Omental fat pad (tissue), 4 donors: ENCODE results near the gene VSIG10. TPM values are rescaled to one million over a fixed set of nuclear protein-coding genes. Genes with fewer than 3 reads are reported as not detected.
A peak's percentile ranks its signal among the peaks of the same experiment; 100 is the strongest.

Experiments used
- ATAC-seq: fragments of 150-250 bp; one replicate; pipeline ENCODE4 v1.9.1; 2016; ENCODE audit warnings: mild to moderate bottlenecking, moderate library complexity; ENCODE audit not compliant: low FRiP score
- DNase-seq: peaks from one replicate; pipeline ENCODE4 v3.0.0-alpha.2; 2019; ENCODE audit warnings: low spot score
- total RNA-seq, 4 donors: library from RNA; depleted of rRNA; stranded (reverse); fragments of >200 nt; gene quantifications; one replicate each; pipeline ENCODE4 v1.1.0, GENCODE V29; 2016
- TF ChIP-seq, protein P1 (sequence below), 3 donors: fragments of 450-650 bp; IDR thresholded peaks; one replicate each; pipeline ENCODE4 v1.5.1; 2016 to 2017; ENCODE audit warnings: antibody characterized with exemption in 3 of 3, mild to moderate bottlenecking in 3 of 3, moderate library complexity in 2 of 3

VSIG10 gene, protein sequence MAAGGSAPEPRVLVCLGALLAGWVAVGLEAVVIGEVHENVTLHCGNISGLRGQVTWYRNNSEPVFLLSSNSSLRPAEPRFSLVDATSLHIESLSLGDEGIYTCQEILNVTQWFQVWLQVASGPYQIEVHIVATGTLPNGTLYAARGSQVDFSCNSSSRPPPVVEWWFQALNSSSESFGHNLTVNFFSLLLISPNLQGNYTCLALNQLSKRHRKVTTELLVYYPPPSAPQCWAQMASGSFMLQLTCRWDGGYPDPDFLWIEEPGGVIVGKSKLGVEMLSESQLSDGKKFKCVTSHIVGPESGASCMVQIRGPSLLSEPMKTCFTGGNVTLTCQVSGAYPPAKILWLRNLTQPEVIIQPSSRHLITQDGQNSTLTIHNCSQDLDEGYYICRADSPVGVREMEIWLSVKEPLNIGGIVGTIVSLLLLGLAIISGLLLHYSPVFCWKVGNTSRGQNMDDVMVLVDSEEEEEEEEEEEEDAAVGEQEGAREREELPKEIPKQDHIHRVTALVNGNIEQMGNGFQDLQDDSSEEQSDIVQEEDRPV
- 10 to 100 TPM; 16.2 to 73.9 (median 28.0) TPM for total RNA-seq

DNA sequence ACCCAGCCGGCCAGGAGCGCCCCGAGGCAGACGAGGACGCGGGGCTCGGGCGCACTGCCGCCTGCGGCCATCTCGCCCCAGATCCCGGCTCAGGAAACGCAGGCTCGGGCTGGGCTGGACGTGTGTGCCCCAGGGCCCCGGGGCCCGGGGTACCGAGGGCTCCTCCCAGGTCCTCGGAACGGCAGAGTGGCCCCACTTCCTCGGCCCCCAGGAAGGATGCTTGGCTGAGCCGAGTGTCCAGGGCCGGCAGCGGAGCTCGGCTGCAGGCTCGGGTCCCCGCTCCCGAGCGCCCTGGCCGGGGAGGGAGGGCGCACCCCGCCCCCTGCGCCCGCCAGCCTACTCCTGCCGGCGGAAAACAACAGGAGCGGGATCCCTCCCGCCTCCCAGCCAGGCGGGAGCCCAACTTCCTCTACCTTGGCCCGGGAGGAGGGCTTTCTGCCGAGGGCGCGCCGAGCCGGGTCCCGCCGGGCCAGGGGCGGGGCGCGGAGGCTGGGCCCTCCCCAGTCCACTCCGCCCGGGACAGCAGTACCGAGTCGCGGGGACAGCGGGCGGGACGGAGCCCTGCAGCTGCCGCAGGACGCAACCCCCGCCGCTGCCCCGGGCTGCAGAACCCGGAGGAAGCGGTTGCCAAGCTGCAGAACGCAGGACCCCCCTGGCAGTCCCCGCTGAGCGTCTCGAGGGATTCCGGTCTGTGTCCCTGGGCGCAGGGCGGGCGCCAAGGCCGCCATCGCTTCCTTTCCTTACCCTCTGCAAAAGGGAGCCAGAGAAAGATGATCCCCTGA, at the start of gene VSIG10:
Gene VSIG10 (minus strand): TSS at position 411 of the 782 bp plus-strand sequence. CDS start 340 bp downstream, at position 71.
- TF ChIP-seq, protein P1, sequence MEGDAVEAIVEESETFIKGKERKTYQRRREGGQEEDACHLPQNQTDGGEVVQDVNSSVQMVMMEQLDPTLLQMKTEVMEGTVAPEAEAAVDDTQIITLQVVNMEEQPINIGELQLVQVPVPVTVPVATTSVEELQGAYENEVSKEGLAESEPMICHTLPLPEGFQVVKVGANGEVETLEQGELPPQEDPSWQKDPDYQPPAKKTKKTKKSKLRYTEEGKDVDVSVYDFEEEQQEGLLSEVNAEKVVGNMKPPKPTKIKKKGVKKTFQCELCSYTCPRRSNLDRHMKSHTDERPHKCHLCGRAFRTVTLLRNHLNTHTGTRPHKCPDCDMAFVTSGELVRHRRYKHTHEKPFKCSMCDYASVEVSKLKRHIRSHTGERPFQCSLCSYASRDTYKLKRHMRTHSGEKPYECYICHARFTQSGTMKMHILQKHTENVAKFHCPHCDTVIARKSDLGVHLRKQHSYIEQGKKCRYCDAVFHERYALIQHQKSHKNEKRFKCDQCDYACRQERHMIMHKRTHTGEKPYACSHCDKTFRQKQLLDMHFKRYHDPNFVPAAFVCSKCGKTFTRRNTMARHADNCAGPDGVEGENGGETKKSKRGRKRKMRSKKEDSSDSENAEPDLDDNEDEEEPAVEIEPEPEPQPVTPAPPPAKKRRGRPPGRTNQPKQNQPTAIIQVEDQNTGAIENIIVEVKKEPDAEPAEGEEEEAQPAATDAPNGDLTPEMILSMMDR (IDR thresholded peaks at IDR 0.05), result no peak
- ATAC-seq (peak; percentile 79), DNase-seq (no peak)

DNA sequence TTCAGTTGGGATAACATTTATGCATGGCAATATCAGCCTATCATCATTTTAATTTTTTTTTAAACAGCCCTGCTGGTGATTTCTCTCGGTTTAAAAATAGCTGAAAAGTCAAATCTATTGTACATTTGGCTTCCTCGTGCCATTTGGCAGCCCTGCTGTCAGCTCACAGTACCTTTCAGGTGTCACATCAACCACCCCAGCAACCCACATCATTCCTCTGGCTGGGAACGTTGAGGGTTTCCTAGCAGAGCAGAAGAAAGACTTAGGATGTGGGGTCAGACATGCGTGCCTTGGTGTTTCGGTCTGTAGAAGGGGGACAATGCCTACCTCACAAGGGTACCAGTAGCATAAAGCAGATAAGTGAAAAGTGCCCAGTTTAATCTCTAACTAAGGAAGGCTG, 47.9 kb upstream of the VSIG10 start:
- TF ChIP-seq, protein P1 (IDR thresholded peaks at IDR 0.05), result no peak
- DNase-seq (no peak), ATAC-seq (no peak)

DNA sequence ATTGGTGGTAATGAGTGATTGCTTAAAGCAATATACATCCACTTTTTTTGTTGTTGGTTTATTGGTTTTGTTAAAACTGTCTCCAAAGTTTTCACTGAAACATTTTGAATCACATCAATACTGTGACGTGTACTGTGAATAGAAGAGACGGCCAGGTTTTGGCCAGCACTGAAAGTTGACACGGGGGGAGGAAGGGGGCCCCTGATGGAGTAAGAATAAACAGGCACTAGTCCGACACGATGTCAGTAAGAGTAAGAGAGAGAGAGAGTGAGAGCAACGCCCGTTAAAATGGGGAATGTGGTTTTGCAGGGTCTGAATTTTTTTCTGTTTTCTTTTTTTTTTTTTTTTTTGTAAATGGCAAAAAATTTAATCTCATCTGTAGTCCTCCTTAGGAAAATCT, 46.8 kb upstream of the VSIG10 start:
- TF ChIP-seq, protein P1 (IDR thresholded peaks at IDR 0.05), result no peak
- DNase-seq, result no peak
- no peak for ATAC-seq

DNA sequence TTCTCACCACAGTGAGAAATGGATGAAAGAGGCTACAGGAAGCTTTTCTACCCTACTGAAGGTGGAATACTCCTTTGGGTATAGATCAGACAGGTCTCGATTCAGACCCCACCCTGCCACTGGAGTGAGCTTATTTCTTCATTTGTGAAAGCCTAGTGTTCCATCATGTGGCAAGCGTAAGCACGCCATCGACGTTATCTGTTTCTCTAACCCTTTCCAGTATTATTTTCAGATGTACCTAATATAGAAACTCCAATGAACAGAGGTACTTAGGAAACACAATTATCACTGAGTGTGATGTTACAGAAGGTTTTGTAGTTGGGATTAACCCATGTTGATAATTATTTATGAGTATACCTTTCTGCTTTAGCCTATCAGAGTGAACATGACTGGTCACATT, 44.5 kb upstream of the VSIG10 start:
- DNase-seq, result no peak
- no peak for ATAC-seq
- TF ChIP-seq, protein P1 (IDR thresholded peaks at IDR 0.05), result no peak

DNA sequence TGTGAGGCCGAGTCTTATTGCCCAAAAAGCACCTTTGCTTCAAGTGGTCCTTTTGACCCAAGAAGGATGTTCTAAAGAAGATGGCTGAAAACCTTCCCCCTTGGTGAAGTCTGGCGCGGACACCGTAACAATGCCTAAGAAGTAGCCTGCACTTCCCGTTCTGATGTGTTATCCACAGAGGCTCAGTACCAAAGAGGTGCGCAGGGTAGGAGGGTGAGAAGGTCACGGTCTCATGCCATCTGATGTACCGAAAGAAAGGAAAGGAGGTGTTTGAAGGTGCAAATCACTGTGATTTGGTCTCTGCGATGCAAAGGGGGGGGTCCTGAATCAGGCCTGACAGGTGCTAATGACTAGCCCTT, 42.0 kb upstream of the VSIG10 start:
- ATAC-seq (no peak), DNase-seq (no peak)
- TF ChIP-seq, protein P1 (IDR thresholded peaks at IDR 0.05), result no peak

DNA sequence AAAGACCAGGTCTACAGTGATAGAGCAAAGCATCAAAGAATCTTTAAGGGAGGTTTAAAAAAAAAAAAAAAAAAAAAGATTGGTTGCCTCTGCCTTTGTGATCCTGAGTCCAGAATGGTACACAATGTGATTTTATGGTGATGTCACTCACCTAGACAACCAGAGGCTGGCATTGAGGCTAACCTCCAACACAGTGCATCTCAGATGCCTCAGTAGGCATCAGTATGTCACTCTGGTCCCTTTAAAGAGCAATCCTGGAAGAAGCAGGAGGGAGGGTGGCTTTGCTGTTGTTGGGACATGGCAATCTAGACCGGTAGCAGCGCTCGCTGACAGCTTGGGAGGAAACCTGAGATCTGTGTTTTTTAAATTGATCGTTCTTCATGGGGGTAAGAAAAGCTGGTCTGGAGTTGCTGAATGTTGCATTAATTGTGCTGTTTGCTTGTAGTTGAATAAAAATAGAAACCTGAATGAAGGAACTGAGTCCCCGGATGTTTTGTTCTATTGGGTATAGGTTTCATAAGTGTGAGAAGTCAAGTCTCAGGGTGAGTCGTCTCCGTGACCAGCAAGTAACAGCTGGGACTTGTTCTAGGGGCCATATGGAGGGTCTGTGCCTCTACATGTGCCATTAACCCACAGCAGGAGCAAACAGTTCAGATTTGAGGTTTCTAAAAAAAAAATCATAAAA, 41.4 kb upstream of the VSIG10 start:
- ATAC-seq (no peak), DNase-seq (no peak)
- TF ChIP-seq, protein P1 (IDR thresholded peaks at IDR 0.05), result no peak
